GM21737 (cell line): ENCODE data around the gene MT1X.

Source experiments
- ATAC-seq: cut with Tn5 transposase; IDR thresholded peaks from one replicate; pipeline ENCODE4 v1.9.1; 2021; ENCODE audit warnings: mild to moderate bottlenecking, moderate library complexity; ENCODE audit not compliant: unreplicated experiment

The MT1X gene

GRCh38 chr16:56681939-56682702, at the start of gene MT1X:
Gene MT1X (plus strand): TSS chr16:56682470. CDS start chr16:56682541, 71 bp downstream.
- peak; percentile 97 for ATAC-seq

GRCh38 chr16:56632848-56633365, 49.4 kb upstream of the MT1X start:
- ATAC-seq = no peak

GRCh38 chr16:56633535-56633934, 48.7 kb upstream of the MT1X start:
- ATAC-seq = no peak

GRCh38 chr16:56634715-56635440, 47.4 kb upstream of the MT1X start:
- ATAC-seq = no peak

GRCh38 chr16:56635441-56635967, 46.8 kb upstream of the MT1X start:
- ATAC-seq = no peak

GRCh38 chr16:56636616-56637413, 45.5 kb upstream of the MT1X start:
- ATAC-seq = no peak

- ATAC-seq = no peak
Observed at GRCh38 chr16:56637814-56638750, 44.2 kb upstream of the MT1X start, which contains the start of gene MT1A. Gene MT1A (plus strand): TSS chr16:56638666. CDS start chr16:56638739, 73 bp downstream.

- ATAC-seq = no peak
Observed at GRCh38 chr16:56639045-56639444, 43.2 kb upstream of the MT1X start.

DNA sequence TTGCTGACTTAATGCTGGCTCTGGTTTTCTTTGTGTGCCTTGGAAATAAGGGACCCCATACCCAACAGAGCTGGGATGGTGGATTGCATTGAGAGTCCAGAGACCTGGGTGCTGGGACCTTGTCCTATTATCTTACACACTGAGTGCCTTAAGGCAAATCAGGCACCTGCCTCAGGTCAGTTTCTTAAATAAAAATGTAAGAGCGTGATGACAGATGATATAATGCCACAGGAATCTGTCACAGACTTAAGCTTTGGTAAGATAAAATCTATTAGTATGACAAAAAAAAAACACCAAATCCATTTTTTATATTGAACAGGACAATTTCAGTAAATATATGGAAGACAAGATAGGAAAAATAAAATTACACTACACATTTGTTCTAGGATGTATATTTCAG, 42.2 kb upstream of the MT1X start:
- ATAC-seq = no peak

DNA sequence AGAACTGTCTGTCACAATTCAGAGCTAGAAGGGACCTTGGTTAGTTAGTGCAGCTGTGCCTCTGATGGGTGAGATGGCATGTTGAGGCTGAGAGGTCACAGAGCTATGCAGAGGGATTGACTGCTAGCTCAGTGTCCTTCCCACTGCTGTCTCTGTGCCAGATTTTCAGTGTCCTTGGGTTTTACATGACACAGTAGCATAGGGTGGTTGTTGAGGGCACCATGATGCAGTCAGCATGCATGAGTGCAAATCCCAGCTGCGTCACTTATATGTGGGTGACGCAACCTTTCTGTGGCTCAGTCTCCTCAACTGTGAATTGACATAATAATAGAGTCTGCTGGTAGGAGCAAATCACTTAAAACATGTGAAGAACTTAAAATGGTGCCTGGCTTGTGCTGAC, 41.1 kb upstream of the MT1X start:
- no peak for ATAC-seq

GRCh38 chr16:56643080-56643778, 39.0 kb upstream of the MT1X start:
- no peak for ATAC-seq

DNA sequence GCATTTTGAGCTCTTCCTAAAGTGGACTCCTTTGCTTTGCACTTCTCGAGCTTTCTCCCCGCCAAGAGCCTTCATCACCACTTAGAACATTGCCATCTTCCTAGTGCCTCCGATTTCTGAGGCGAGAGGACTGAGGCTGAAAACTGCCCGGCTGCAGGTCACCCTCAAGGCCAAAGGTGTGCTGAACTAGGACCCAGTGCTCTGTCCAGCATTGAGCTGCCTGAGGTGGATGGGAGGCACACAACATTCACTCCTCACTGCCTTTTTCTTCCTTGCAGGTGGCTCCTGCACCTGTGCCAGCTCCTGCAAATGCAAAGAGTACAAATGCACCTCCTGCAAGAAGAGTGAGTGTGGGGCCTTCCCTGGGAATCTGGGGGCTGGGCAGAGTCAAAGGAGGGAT, 38.4 kb upstream of the MT1X start:
- no peak for ATAC-seq

DNA sequence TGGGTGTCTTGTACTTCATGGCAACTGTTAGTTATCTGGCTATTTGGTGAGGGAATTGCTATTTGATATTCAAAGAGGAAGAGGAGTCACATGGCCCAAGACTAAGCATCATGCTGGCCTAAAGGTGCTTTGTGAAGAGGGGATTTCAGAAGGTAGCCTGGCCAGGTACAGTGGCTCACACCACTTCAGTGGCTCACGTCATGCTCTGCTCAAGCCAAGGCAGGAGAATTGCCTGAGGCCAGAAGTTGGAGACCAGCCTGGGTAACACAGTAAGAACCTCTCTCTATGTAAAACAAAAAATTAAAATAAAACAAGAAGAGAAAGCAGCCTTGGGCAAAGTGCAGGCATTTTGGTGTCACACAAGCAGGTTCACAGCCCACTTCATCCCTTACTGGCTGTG, 37.0 kb upstream of the MT1X start:
- ATAC-seq = no peak

DNA sequence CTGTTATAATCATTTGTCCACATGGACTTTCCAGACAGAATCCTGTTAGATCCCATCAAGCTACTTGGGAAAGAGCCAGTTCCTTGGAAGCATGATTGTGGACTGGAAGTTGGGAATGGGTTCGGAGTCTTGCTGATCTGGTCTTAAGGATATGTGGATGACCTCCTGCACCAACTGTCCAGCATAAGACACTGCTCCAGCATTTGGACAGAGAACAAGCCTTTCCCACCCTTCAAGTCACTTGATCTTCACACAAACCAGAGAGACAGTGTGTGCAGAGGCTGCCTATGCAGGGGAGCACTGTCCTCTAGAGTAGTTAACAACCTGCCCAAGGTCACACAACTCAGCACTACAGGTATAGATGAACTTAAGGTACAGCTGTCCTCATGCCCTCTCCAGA, 36.4 kb upstream of the MT1X start:
- no peak for ATAC-seq

GRCh38 chr16:56647641-56648431, 34.4 kb upstream of the MT1X start:
- no peak for ATAC-seq

DNA sequence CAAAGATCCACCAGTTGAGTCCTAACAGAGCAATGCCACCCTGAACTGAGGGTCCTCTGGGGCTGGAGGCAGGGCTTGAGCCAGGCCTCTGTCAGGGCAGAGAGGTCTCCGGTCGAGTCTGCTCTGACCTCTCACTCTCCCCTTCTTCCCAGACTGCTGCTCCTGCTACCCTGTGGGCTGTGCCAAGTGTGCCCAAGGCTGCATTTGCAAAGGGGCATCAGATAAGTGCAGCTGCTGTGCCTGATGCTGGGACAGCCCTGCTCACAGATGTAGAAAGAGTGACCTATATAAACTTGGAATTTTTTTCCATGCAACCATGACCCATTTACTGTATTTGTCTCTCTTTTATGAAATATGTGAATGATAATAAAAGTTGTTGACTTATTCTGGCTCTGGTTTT, 33.0 kb upstream of the MT1X start:
- no peak for ATAC-seq

- ATAC-seq = no peak
Observed at GRCh38 chr16:56649820-56650219, 32.5 kb upstream of the MT1X start.

GRCh38 chr16:56651586-56651985, 30.7 kb upstream of the MT1X start, which contains the start of gene MT1B:
Gene MT1B (plus strand): TSS chr16:56651886. CDS start chr16:56651954, 68 bp downstream.
- ATAC-seq = no peak
